OCI-LY7 (cell line): Measurements from ENCODE around the gene STAT6. TPM values are rescaled to one million over a fixed set of nuclear protein-coding genes. Genes with fewer than 3 reads are reported as not detected.

Experiments
- BruUV-seq: library from RNA; stranded (reverse); fragments of 400-500 nt; replicated peaks from 2 replicates; lab custom pipeline; 2021; lab: Mats Ljungman, UMichigan
- CTCF ChIA-PET: fragments of 300-600 bp; sonication (Branson Sonifier 250); formaldehyde crosslinking; loops from one replicate; lab custom pipeline; 2022; ENCODE audit warnings: antibody characterized with exemption; ENCODE audit not compliant: unreplicated experiment; lab: Charles Lee
- POLR2A ChIA-PET: fragments of 300-600 bp; sonication (Branson Sonifier 250); formaldehyde crosslinking; loops from one replicate; lab custom pipeline; 2022; ENCODE audit warnings: antibody characterized with exemption; lab: Charles Lee
- DNase-seq: peaks from one replicate; pipeline ENCODE4 v3.0.0-alpha.2; 2015; ENCODE audit warnings: low spot score
- H2AFZ ChIP-seq: fragments of 200-600 bp; sonication (generic), shearing (Covaris generic); 2 replicates; pipeline ENCODE4 v1.6.1; 2014; ENCODE audit warnings: mild to moderate bottlenecking, antibody characterized with exemption, low read length, moderate library complexity
- H3K27ac ChIP-seq: fragments of 200-600 bp; sonication (generic); 2 replicates; pipeline ENCODE4 v1.5.1; 2014; ENCODE audit warnings: mixed run types, low read depth, mild to moderate bottlenecking, moderate library complexity, low read length, inconsistent platforms; ENCODE audit not compliant: poor library complexity, severe bottlenecking
- H3K36me3 ChIP-seq: fragments of 200-600 bp; sonication (generic); 2 replicates; pipeline ENCODE4 v1.6.1; 2014; ENCODE audit warnings: mild to moderate bottlenecking, antibody characterized with exemption, low read length, moderate library complexity, mixed read lengths; ENCODE audit not compliant: insufficient read depth
- H3K4me1 ChIP-seq: fragments of 200-600 bp; sonication (generic); 2 replicates; pipeline ENCODE4 v1.5.1; 2014; ENCODE audit warnings: mild to moderate bottlenecking, low read length; ENCODE audit not compliant: insufficient read depth, poor library complexity, severe bottlenecking
- H3K4me2 ChIP-seq: fragments of 200-600 bp; sonication (generic); 2 replicates; pipeline ENCODE4 v1.6.1; 2014; ENCODE audit warnings: mild to moderate bottlenecking, low read length
- H3K4me3 ChIP-seq: fragments of 200-600 bp; sonication (generic); 2 replicates; pipeline ENCODE4 v1.5.1; 2014; ENCODE audit warnings: mild to moderate bottlenecking, low read depth, low read length; ENCODE audit not compliant: poor library complexity, severe bottlenecking
- H3K79me2 ChIP-seq: fragments of 200-600 bp; sonication (generic); 2 replicates; pipeline ENCODE4 v1.6.1; 2016; ENCODE audit warnings: low read depth, mild to moderate bottlenecking, low read length, moderate library complexity, mixed read lengths; ENCODE audit not compliant: insufficient read depth
- H3K9me2 ChIP-seq: fragments of 200-600 bp; sonication (generic); 2 replicates; pipeline ENCODE4 v1.6.1; 2016; ENCODE audit warnings: mild to moderate bottlenecking, low read length, mixed read lengths; ENCODE audit not compliant: insufficient read depth
- H3K9me3 ChIP-seq: fragments of 200-600 bp; sonication (generic); 2 replicates; pipeline ENCODE4 v1.6.1; 2014; ENCODE audit warnings: mild to moderate bottlenecking, mixed run types, low read length, mixed read lengths
- H4K20me1 ChIP-seq: fragments of 200-600 bp; sonication (generic); 2 replicates; pipeline ENCODE4 v1.6.1; 2014; ENCODE audit warnings: mild to moderate bottlenecking, antibody characterized with exemption, low read length, moderate library complexity, mixed read lengths; ENCODE audit not compliant: insufficient read depth
- CTCF ChIP-seq: fragments of 200-600 bp; sonication (generic); conservative IDR thresholded peaks from 2 replicates; pipeline ENCODE4 v1.5.1; 2014; ENCODE audit warnings: mild to moderate bottlenecking, antibody characterized with exemption, low read length, moderate library complexity, mixed read lengths
- EZH2phosphoT487 ChIP-seq: fragments of 200-600 bp; sonication (generic); IDR thresholded peaks from 2 replicates; pipeline ENCODE4 v1.6.1; 2018; ENCODE audit warnings: low read depth, borderline replicate concordance, mild to moderate bottlenecking, mixed run types, antibody characterized with exemption, low read length, moderate library complexity, mixed read lengths
- intact Hi-C: fragments of 100-400 bp; cut with micrococcal nuclease; formaldehyde crosslinking; loops from one replicate; pipeline ENCODE4 v1.10.0; 2022; ENCODE audit not compliant: unreplicated experiment
- total RNA-seq, 2 experiments: library from RNA; depleted of rRNA in 1 of 2; stranded (reverse); fragments of >200 nt in 1 of 2; shearing (Covaris generic) in 1 of 2; gene quantifications; 2 replicates each; pipeline ENCODE4 v1.2.3, GENCODE V29; 2014 to 2022

The STAT6 gene
- total RNA-seq, 2 experiments from 2014 or later, result 73.6 to 128 TPM

- Histone ChIP-seq H2AFZ (no peak overlapping the region), H3K4me2 (peak overlapping the region; percentile 42), H3K9me2 (no peaks in the 10 kb centered on the region), H3K36me3 (peaks cover 95% of the 10 kb centered on the region), H3K9me3 (peaks cover 4% of the 10 kb centered on the region; the same call in 1 of the 2 replicates), H4K20me1 (no peaks in the 10 kb centered on the region), H3K4me3 (peak overlapping the region; percentile 12), H3K27ac (peak overlapping the region; percentile 46), H3K4me1 (peaks cover 19% of the 10 kb centered on the region), H3K79me2 (peaks cover 5% of the 10 kb centered on the region)
- peak; percentile 28 for DNase-seq
- POLR2A ChIA-PET, result interaction anchor here (0.6 to 1.8 kb wide), 2 partner anchors 48 to 73 kb away, joined by 3 to 4 read pairs; no protein-coding TSS in a partner anchor
- intact Hi-C loops, result loop anchor here (5.0 kb wide), 1 partner anchor 307 kb away; no protein-coding TSS in a partner anchor
- CTCF ChIA-PET, result no interaction called here
- BruUV-seq, result no TSS peak
- TF ChIP-seq EZH2phosphoT487 (no peak), CTCF (no peak)
Measured at GRCh38 chr12:57063991-57064685, 47.0 kb downstream of the STAT6 start.

- H3K4me2 ChIP-seq, result 0 out of 2 replicates have a peak overlapping the region, but pooled peaks have one; percentile 8
- no peaks in the 10 kb centered on the region for H3K9me3 ChIP-seq
- TF ChIP-seq CTCF (no peak), EZH2phosphoT487 (no peak)
- no TSS peak for BruUV-seq
- no peaks in the 10 kb centered on the region for H3K79me2 ChIP-seq
- no peak overlapping the region for H3K27ac ChIP-seq
- ChIA-PET CTCF (no interaction called here), POLR2A (no interaction called here)
- H3K4me3 ChIP-seq, result no peak overlapping the region
- no peak overlapping the region for H2AFZ ChIP-seq
- no peaks in the 10 kb centered on the region for H3K9me2 ChIP-seq
- intact Hi-C loops, result no loop called here
- peaks cover 89% of the 10 kb centered on the region for H3K36me3 ChIP-seq
- peaks cover 12% of the 10 kb centered on the region for H3K4me1 ChIP-seq
- no peak for DNase-seq
- H4K20me1 ChIP-seq, result no peaks in the 10 kb centered on the region
Measured at GRCh38 chr12:57058454-57058853, 52.7 kb downstream of the STAT6 start.
